ENCODE measurements around the gene PDZRN3.
"Not testable (repeated sequence)": the region's sequence is repeated elsewhere in the genome, so short reads cannot be mapped to it uniquely, and the experiment has no call there.

Gene PDZRN3

GRCh38 chr3:73591286-73591800, 33.4 kb downstream of the PDZRN3 start:
- DNase-seq (ENCODE audit: low read depth, low spot score) = no peak

GRCh38 chr3:73586628-73587027, 38.1 kb downstream of the PDZRN3 start:
- DNase-seq (ENCODE audit: low read depth, low spot score) = no peak

GRCh38 chr3:73586190-73586589, 38.6 kb downstream of the PDZRN3 start:
- no peak for DNase-seq (ENCODE audit: low read depth, low spot score)

GRCh38 chr3:73584873-73585272, 39.9 kb downstream of the PDZRN3 start:
- no peak for DNase-seq (ENCODE audit: low read depth, low spot score)

- DNase-seq (ENCODE audit: low read depth, low spot score) = no peak
These were observed 42.2 kb downstream of the PDZRN3 start for GRCh38 chr3:73582535-73582934.

- no peak for DNase-seq (ENCODE audit: low read depth, low spot score)
These were observed 43.5 kb downstream of the PDZRN3 start for GRCh38 chr3:73581134-73581846.

- no peak for DNase-seq (ENCODE audit: low read depth, low spot score)
These were observed 44.4 kb downstream of the PDZRN3 start for GRCh38 chr3:73580343-73580742.

GRCh38 chr3:73577704-73578103, 47.0 kb downstream of the PDZRN3 start:
- DNase-seq (ENCODE audit: low read depth, low spot score) = no peak

- no peak for DNase-seq (ENCODE audit: low read depth, low spot score)
These were observed 47.7 kb downstream of the PDZRN3 start for GRCh38 chr3:73576999-73577461.

- DNase-seq (ENCODE audit: low read depth, low spot score) = no peak
These were observed 48.8 kb downstream of the PDZRN3 start for GRCh38 chr3:73575953-73576352.

GRCh38 chr3:73575519-73575918, 49.2 kb downstream of the PDZRN3 start:
- DNase-seq (ENCODE audit: low read depth, low spot score) = no peak

- no peak for DNase-seq (ENCODE audit: low read depth, low spot score)
These were observed 51.5 kb downstream of the PDZRN3 start for GRCh38 chr3:73573204-73573603.

- DNase-seq (ENCODE audit: low read depth, low spot score) = no peak
These were observed 52.4 kb downstream of the PDZRN3 start for GRCh38 chr3:73572368-73572767.

- no peak for DNase-seq (ENCODE audit: low read depth, low spot score)
These were observed 53.4 kb downstream of the PDZRN3 start for GRCh38 chr3:73571238-73571794.

GRCh38 chr3:73569246-73569760, 55.4 kb downstream of the PDZRN3 start:
- no peak for DNase-seq (ENCODE audit: low read depth, low spot score)

GRCh38 chr3:73568371-73568862, 56.3 kb downstream of the PDZRN3 start:
- no peak for DNase-seq (ENCODE audit: low read depth, low spot score)

- not testable (repeated sequence) for DNase-seq (ENCODE audit: low read depth, low spot score)
These were observed 59.4 kb downstream of the PDZRN3 start for GRCh38 chr3:73565374-73565773.

- no peak for DNase-seq (ENCODE audit: low read depth, low spot score)
These were observed 60.7 kb downstream of the PDZRN3 start for GRCh38 chr3:73563896-73564582.

GRCh38 chr3:73561494-73561893, 63.2 kb downstream of the PDZRN3 start:
- DNase-seq (ENCODE audit: low read depth, low spot score) = no peak

- no peak for DNase-seq (ENCODE audit: low read depth, low spot score)
These were observed 65.0 kb downstream of the PDZRN3 start for GRCh38 chr3:73559749-73560148.

GRCh38 chr3:73558727-73559075, 66.0 kb downstream of the PDZRN3 start:
- no peak for DNase-seq (ENCODE audit: low read depth, low spot score)

GRCh38 chr3:73557986-73558726, 66.6 kb downstream of the PDZRN3 start:
- DNase-seq (ENCODE audit: low read depth, low spot score) = no peak
